ENCODE measurements around the gene UQCRC1. TPM values are rescaled to one million over a fixed set of nuclear protein-coding genes. Genes with fewer than 3 reads are reported as not detected.

Gene UQCRC1
- total RNA-seq, 1 donor from 2014 or later, result 165 TPM

DNA sequence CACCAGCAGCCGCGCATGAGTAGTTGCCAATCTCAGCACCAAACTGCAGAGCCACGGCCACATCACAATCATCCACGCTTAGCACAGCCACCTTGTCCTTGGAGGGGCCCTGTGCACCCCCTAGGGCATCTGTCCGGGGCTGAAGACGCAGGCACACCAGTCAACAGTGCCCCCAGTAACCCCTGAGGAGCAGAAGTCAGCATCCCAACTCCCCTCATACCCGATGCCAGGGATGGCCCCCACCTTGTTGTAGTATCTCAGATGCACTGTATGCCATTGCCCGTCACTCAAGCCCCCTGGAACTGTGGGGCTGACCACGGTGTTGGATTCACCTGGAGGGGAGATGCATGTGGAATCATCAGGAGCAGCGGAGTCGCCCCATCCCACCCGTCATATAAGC, 45.6 kb upstream of the UQCRC1 start:
- TF ChIP-seq, protein P1, sequence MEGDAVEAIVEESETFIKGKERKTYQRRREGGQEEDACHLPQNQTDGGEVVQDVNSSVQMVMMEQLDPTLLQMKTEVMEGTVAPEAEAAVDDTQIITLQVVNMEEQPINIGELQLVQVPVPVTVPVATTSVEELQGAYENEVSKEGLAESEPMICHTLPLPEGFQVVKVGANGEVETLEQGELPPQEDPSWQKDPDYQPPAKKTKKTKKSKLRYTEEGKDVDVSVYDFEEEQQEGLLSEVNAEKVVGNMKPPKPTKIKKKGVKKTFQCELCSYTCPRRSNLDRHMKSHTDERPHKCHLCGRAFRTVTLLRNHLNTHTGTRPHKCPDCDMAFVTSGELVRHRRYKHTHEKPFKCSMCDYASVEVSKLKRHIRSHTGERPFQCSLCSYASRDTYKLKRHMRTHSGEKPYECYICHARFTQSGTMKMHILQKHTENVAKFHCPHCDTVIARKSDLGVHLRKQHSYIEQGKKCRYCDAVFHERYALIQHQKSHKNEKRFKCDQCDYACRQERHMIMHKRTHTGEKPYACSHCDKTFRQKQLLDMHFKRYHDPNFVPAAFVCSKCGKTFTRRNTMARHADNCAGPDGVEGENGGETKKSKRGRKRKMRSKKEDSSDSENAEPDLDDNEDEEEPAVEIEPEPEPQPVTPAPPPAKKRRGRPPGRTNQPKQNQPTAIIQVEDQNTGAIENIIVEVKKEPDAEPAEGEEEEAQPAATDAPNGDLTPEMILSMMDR (IDR thresholded peaks at IDR 0.05; ENCODE audit: unreplicated experiment), result no peak
- Mint-ChIP-seq H3K4me1 (ENCODE audit: unreplicated experiment) (peaks cover 8% of the 10 kb centered on the region), H3K9me3 (ENCODE audit: unreplicated experiment) (no peaks in the 10 kb centered on the region), H3K27me3 (ENCODE audit: unreplicated experiment) (peaks cover 26% of the 10 kb centered on the region), H3K27ac (ENCODE audit: unreplicated experiment) (no peak overlapping the region), H3K36me3 (ENCODE audit: low read depth, unreplicated experiment) (peaks cover 13% of the 10 kb centered on the region), H3K4me3 (ENCODE audit: unreplicated experiment) (peak overlapping the region; percentile 59)
- no peak for DNase-seq (ENCODE audit: low spot score)

DNA sequence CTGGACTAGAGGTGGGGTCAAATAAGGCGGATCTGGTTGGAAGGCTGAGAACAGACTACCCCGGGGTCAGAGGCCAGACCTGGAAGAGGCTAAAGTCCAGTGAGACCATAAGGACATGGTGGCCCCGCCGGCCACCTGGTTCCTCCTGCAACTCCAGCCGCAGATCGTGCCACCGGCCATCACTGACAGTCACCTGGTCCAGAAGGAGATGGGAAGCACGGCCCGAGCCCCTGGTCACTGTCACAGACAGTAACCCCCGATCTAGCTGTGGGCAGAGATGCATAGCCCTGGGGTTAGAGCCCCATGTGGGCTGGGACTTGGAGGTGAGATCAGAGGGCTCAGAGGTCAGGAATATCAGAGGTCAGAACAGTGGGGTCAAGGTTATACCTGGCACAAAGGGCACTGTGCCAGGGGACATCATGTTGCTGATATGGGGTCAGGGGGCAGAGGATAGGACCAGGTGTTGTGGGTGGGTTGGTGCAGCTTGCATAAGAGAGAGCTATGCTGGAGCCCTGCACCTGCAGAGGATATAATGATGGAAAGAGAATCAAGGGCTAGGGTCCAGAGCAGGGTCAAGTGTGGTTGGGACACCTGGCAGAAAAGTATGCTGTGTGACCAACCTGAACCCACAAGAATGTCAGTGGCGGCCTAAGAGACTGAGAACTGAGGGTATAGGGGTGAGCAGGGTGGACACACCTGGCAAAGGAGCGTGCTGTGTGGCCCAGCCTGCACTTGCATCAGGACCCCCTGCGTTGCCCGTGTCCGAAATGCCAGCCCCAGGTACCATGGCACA, 43.7 kb upstream of the UQCRC1 start:
- no peak for DNase-seq (ENCODE audit: low spot score)
- Mint-ChIP-seq H3K9me3 (ENCODE audit: unreplicated experiment) (no peaks in the 10 kb centered on the region), H3K4me3 (ENCODE audit: unreplicated experiment) (no peak overlapping the region), H3K4me1 (ENCODE audit: unreplicated experiment) (peaks cover 8% of the 10 kb centered on the region), H3K27me3 (ENCODE audit: unreplicated experiment) (peaks cover 26% of the 10 kb centered on the region), H3K27ac (ENCODE audit: unreplicated experiment) (no peak overlapping the region), H3K36me3 (ENCODE audit: low read depth, unreplicated experiment) (peaks cover 15% of the 10 kb centered on the region)
- TF ChIP-seq, protein P1 (IDR thresholded peaks at IDR 0.05; ENCODE audit: unreplicated experiment), result no peak

DNA sequence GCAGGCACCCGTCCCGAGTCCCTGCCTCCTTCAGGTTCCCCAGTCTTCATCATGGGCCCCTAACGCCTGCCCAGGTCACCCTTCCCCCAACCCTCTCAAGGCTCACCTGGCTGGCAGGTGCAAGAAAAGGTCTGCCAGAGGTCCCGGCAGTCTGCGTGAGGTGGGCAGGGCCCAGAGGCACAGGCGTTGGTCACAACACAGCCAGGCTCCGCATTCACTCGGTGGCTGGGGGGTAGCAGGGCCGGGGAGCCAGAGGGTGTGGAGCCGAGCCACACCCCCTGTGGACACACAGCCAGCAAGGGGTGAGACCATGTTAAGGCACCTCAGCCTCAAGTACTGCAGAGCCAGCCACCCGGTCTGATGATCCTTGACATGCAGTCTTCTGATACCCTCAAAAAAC, 42.3 kb upstream of the UQCRC1 start:
- no peak overlapping the region for H3K27ac Mint-ChIP-seq (ENCODE audit: unreplicated experiment)
- DNase-seq (ENCODE audit: low spot score), result no peak
- peaks cover 21% of the 10 kb centered on the region for H3K27me3 Mint-ChIP-seq (ENCODE audit: unreplicated experiment)
- TF ChIP-seq, protein P1 (IDR thresholded peaks at IDR 0.05; ENCODE audit: unreplicated experiment), result no peak
- H3K4me1 Mint-ChIP-seq (ENCODE audit: unreplicated experiment), result peaks cover 8% of the 10 kb centered on the region
- H3K36me3 Mint-ChIP-seq (ENCODE audit: low read depth, unreplicated experiment), result peaks cover 15% of the 10 kb centered on the region
- H3K9me3 Mint-ChIP-seq (ENCODE audit: unreplicated experiment), result no peaks in the 10 kb centered on the region
- H3K4me3 Mint-ChIP-seq (ENCODE audit: unreplicated experiment), result no peak overlapping the region

DNA sequence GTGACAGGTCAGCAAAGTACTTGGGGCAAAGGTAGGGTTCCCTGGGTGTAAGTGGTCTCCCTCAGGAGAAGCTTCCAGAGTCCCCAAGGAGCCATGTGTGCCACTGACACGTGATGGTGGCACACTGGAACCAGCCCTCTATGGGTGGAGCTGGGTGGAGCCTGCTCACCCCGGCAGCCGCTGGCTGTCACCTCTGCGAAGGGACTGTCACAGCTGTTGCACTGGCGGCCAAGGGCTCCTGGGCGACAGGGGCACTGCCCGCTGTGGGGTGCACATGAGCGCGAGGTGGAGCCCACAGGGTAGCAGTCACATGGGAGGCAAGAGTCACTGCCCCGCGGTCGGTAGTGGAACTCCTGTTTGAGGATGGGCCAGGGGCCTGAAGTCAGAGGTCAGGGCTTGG, 41.3 kb upstream of the UQCRC1 start:
- DNase-seq (ENCODE audit: low spot score), result no peak
- H3K36me3 Mint-ChIP-seq (ENCODE audit: low read depth, unreplicated experiment), result peaks cover 15% of the 10 kb centered on the region
- H3K9me3 Mint-ChIP-seq (ENCODE audit: unreplicated experiment), result no peaks in the 10 kb centered on the region
- H3K27ac Mint-ChIP-seq (ENCODE audit: unreplicated experiment), result peak overlapping the region; percentile 9
- peaks cover 21% of the 10 kb centered on the region for H3K27me3 Mint-ChIP-seq (ENCODE audit: unreplicated experiment)
- H3K4me3 Mint-ChIP-seq (ENCODE audit: unreplicated experiment), result peak overlapping the region; percentile 5
- peaks cover 8% of the 10 kb centered on the region for H3K4me1 Mint-ChIP-seq (ENCODE audit: unreplicated experiment)
- TF ChIP-seq, protein P1 (IDR thresholded peaks at IDR 0.05; ENCODE audit: unreplicated experiment), result no peak

DNA sequence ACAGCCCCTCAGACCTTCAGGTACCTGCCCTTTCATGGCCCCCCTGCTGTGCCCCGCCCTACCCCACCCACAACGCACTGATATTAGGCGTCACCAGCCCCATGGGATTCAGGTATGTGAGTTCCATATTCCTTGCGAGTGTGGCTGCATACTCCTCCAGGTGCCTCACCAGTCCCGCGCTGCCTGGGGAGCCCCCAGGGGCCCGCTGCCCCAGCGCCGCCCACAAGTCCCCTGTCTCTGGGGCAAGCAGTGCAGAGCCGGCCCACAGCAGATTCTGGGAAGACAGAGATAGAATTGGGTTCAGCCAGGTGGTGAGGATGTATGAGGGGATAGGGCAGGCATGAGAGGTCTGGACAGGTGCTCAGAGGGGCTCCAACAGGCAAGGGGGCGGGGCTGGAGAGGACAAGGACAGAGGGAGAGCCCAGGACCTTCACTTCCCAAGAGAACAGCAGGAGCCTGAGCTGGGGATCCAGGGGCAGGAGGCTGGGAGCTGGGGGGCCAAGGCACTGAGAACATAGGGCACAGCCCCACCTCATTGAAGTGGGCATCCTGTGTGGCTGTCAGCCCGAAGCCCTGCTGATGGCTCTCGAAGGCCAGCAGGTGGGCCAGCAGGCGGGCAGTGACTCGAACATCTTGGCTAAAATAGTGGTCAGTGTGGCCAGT, 38.9 kb upstream of the UQCRC1 start:
- no peak for DNase-seq (ENCODE audit: low spot score)
- Mint-ChIP-seq H3K4me3 (ENCODE audit: unreplicated experiment) (no peak overlapping the region), H3K36me3 (ENCODE audit: low read depth, unreplicated experiment) (peaks cover 10% of the 10 kb centered on the region), H3K4me1 (ENCODE audit: unreplicated experiment) (peaks cover 5% of the 10 kb centered on the region), H3K27ac (ENCODE audit: unreplicated experiment) (no peak overlapping the region), H3K27me3 (ENCODE audit: unreplicated experiment) (peaks cover 10% of the 10 kb centered on the region), H3K9me3 (ENCODE audit: unreplicated experiment) (no peaks in the 10 kb centered on the region)
- TF ChIP-seq, protein P1 (IDR thresholded peaks at IDR 0.05; ENCODE audit: unreplicated experiment), result no peak

Measured in endothelial cell (in vitro differentiated cells).